Measurements from ENCODE around the gene WNK1.

Gene WNK1

DNA sequence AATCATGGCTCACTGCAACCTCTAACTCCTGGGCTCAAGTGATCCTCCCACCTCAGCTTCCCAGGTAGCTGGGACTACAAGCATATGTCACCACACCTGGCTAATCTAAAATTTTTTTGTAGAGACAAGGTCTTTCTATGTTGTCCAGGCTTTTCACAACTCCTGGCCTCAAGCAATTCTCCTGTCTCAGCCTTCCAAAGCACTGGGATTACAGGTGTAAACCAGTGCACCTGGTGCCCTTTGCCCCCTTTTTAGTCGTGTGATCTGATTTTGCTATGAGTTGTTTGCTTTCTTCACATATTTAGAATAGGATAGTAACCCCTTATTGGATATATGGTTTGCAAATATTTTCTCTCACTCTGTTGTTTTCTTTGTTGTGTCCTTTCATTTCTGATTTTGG is 198.8 kb downstream of the WNK1 start:
- Histone ChIP-seq H3K27me3 (ENCODE audit: low read depth, low read length) (no peaks in the 10 kb centered on the region), H4K20me1 (ENCODE audit: insufficient read depth, low read length) (no peaks in the 10 kb centered on the region), H3K4me2 (ENCODE audit: low read length) (no peak overlapping the region), H3K79me2 (ENCODE audit: low read length) (peaks cover 31% of the 10 kb centered on the region), H2AFZ (ENCODE audit: low read depth, low read length) (no peak overlapping the region), H3K9ac (ENCODE audit: low read length) (no peak overlapping the region), H3K4me3 (ENCODE audit: low read length) (no peak overlapping the region), H3K9me3 (ENCODE audit: insufficient read depth, low read length) (no peaks in the 10 kb centered on the region), H3K36me3 (replicated peaks; ENCODE audit: low read depth, low read length) (no peaks in the 10 kb centered on the region), H3K4me1 (ENCODE audit: low read length) (peaks cover 9% of the 10 kb centered on the region), H3K27ac (ENCODE audit: low read length) (no peak overlapping the region)
- no peak for TF ChIP-seq EZH2phosphoT487 (IDR thresholded peaks at IDR 0.05; ENCODE audit: low read depth)
- no peak for TF ChIP-seq CTCF (IDR thresholded peaks at IDR 0.05; ENCODE audit: low read depth, low read length)

GRCh38 chr12:953776-954175 is 201.4 kb downstream of the WNK1 start:
- peaks cover 5% of the 10 kb centered on the region for H3K4me1 ChIP-seq (ENCODE audit: low read length)
- H3K4me2 ChIP-seq (ENCODE audit: low read length), result no peak overlapping the region
- TF ChIP-seq CTCF (IDR thresholded peaks at IDR 0.05; ENCODE audit: low read depth, low read length) (no peak), EZH2phosphoT487 (IDR thresholded peaks at IDR 0.05; ENCODE audit: low read depth) (no peak)
- H3K79me2 ChIP-seq (ENCODE audit: low read length), result peaks cover 5% of the 10 kb centered on the region
- no peaks in the 10 kb centered on the region for H4K20me1 ChIP-seq (ENCODE audit: insufficient read depth, low read length)
- no peaks in the 10 kb centered on the region for H3K27me3 ChIP-seq (ENCODE audit: low read depth, low read length)
- no peak overlapping the region for H3K4me3 ChIP-seq (ENCODE audit: low read length)
- no peak overlapping the region for H3K27ac ChIP-seq (ENCODE audit: low read length)
- H3K9me3 ChIP-seq (ENCODE audit: insufficient read depth, low read length), result no peaks in the 10 kb centered on the region
- H3K36me3 ChIP-seq (replicated peaks; ENCODE audit: low read depth, low read length), result no peaks in the 10 kb centered on the region
- no peak overlapping the region for H2AFZ ChIP-seq (ENCODE audit: low read depth, low read length)
- H3K9ac ChIP-seq (ENCODE audit: low read length), result no peak overlapping the region

- no peaks in the 10 kb centered on the region for H3K79me2 ChIP-seq (ENCODE audit: low read length)
- no peak overlapping the region for H3K4me3 ChIP-seq (ENCODE audit: low read length)
- TF ChIP-seq EZH2phosphoT487 (IDR thresholded peaks at IDR 0.05; ENCODE audit: low read depth) (no peak), CTCF (IDR thresholded peaks at IDR 0.05; ENCODE audit: low read depth, low read length) (no peak)
- no peaks in the 10 kb centered on the region for H3K9me3 ChIP-seq (ENCODE audit: insufficient read depth, low read length)
- H2AFZ ChIP-seq (ENCODE audit: low read depth, low read length), result no peak overlapping the region
- no peak overlapping the region for H3K9ac ChIP-seq (ENCODE audit: low read length)
- no peak overlapping the region for H3K27ac ChIP-seq (ENCODE audit: low read length)
- no peaks in the 10 kb centered on the region for H3K36me3 ChIP-seq (replicated peaks; ENCODE audit: low read depth, low read length)
- H3K27me3 ChIP-seq (ENCODE audit: low read depth, low read length), result no peaks in the 10 kb centered on the region
- no peaks in the 10 kb centered on the region for H4K20me1 ChIP-seq (ENCODE audit: insufficient read depth, low read length)
- peaks cover 8% of the 10 kb centered on the region for H3K4me1 ChIP-seq (ENCODE audit: low read length)
- no peak overlapping the region for H3K4me2 ChIP-seq (ENCODE audit: low read length)
These were observed 202.4 kb downstream of the WNK1 start for GRCh38 chr12:954741-955140.

- H3K36me3 ChIP-seq (replicated peaks; ENCODE audit: low read depth, low read length), result no peaks in the 10 kb centered on the region
- TF ChIP-seq EZH2phosphoT487 (IDR thresholded peaks at IDR 0.05; ENCODE audit: low read depth), result no peak
- TF ChIP-seq CTCF (IDR thresholded peaks at IDR 0.05; ENCODE audit: low read depth, low read length), result no peak
- H3K79me2 ChIP-seq (ENCODE audit: low read length), result no peaks in the 10 kb centered on the region
- no peaks in the 10 kb centered on the region for H4K20me1 ChIP-seq (ENCODE audit: insufficient read depth, low read length)
- H3K4me3 ChIP-seq (ENCODE audit: low read length), result no peak overlapping the region
- H3K4me1 ChIP-seq (ENCODE audit: low read length), result peaks cover 8% of the 10 kb centered on the region
- H3K27me3 ChIP-seq (ENCODE audit: low read depth, low read length), result no peaks in the 10 kb centered on the region
- H3K9ac ChIP-seq (ENCODE audit: low read length), result no peak overlapping the region
- H3K27ac ChIP-seq (ENCODE audit: low read length), result no peak overlapping the region
- H2AFZ ChIP-seq (ENCODE audit: low read depth, low read length), result no peak overlapping the region
- H3K9me3 ChIP-seq (ENCODE audit: insufficient read depth, low read length), result no peaks in the 10 kb centered on the region
- no peak overlapping the region for H3K4me2 ChIP-seq (ENCODE audit: low read length)
These were observed 203.6 kb downstream of the WNK1 start for GRCh38 chr12:955939-956338.
